Esophagus muscularis mucosa (tissue), 4 donors: Measurements from ENCODE around the gene RARS1.

Source experiments
- CTCF ChIP-seq, 3 experiments: fragments of 200-600 bp in 2 of 3; fragments of 450-650 bp in 1 of 3; sonication (generic) in 2 of 3; IDR thresholded peaks; one replicate each; pipeline ENCODE4 v1.5.1; 2017 to 2019; ENCODE audit warnings: antibody characterized with exemption in 3 of 3, mild to moderate bottlenecking in 2 of 3, moderate library complexity in 1 of 3
- EP300 ChIP-seq: sonication (generic); formaldehyde crosslinking; IDR thresholded peaks from one replicate; pipeline ENCODE4 v1.6.1; 2017; ENCODE audit warnings: antibody characterized with exemption
- POLR2A ChIP-seq: fragments of 450-650 bp; IDR thresholded peaks from one replicate; pipeline ENCODE4 v1.6.1; 2017; ENCODE audit warnings: antibody characterized with exemption, moderate library complexity, mild to moderate bottlenecking, low read depth
- POLR2AphosphoS5 ChIP-seq, 2 donors: sonication (generic); formaldehyde crosslinking; IDR thresholded peaks; one replicate each; pipeline ENCODE4 v1.6.1; 2017; ENCODE audit warnings: antibody characterized with exemption in 2 of 2

- no peak for TF ChIP-seq POLR2A
- no peak for TF ChIP-seq POLR2AphosphoS5 (IDR thresholded peaks at IDR 0.05)
- no peak for TF ChIP-seq CTCF (IDR thresholded peaks at IDR 0.05)
- no peak for TF ChIP-seq EP300
These were observed 42.7 kb upstream of the RARS1 start for GRCh38 chr5:168443533-168443932.
